ENCODE data around the gene SLC51A. TPM values are rescaled to one million over a fixed set of nuclear protein-coding genes. Genes with fewer than 3 reads are reported as not detected.
A peak's percentile ranks its signal among the peaks of the same experiment; 100 is the strongest.

The SLC51A gene
- total and polyA plus RNA-seq, 2 donors (not counting 3 experiments of a cell fraction or from before 2014, with no cell fraction given), result not detected

DNA sequence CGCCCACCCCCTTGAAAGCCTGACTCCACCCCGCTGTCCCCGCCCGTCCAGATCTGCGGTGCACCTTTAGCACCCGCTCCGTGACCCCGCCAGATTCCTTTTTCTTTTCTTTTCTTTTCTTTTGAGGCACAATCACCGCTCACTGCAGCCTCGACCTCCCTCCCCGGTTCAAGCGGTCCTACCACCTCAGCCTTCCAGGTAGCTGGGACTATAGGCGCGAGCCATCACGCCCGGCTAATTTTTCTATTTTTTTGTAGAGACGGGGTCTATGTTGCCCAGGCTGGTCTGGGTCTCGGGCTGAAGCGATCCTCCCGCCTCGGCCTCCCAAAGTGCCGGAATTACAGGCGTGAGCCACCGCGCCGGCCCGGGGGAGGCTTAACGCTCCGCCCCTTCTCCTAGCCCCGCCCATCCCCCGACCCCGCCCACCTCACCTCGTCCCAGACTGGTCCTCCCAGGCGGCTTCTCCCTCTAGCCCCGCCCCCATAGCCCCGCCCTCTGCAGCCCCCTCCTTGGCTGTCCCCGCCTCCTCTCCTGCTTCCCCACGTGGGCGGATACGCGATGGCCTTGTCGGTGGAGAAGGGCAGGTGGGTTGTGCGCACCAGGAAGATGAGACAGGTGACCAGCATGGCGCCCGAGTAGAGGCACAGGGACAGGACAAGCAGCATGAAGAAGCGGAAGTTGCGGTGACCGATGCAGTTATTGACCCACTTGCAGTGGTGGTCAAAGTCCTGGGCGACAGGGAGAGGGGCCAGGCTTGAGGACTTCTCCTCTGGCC, 8.3 kb upstream of the SLC51A start:
- Histone ChIP-seq H4K20me1 (replicated peaks; ENCODE audit: control insufficient read depth, extremely low read depth, insufficient read depth, low read length) (no peaks in the 10 kb centered on the region), H3K4me2 (ENCODE audit: insufficient read depth, low read length) (peak overlapping the region; percentile 37), H3K79me2 (ENCODE audit: control insufficient read depth, insufficient read depth, low read length) (no peaks in the 10 kb centered on the region), H3K27me3 (ENCODE audit: control insufficient read depth in 2 of 2, insufficient read depth in 2 of 2, low read length in 2 of 2) (peaks cover 2 to 4% of the 10 kb centered on the region in 2 experiments), H3K9ac (replicated peaks; ENCODE audit: extremely low read depth, insufficient read depth, low read length) (no peak overlapping the region), H3K36me3 (ENCODE audit: control insufficient read depth in 2 of 2, extremely low read depth in 1 of 2, insufficient read depth in 2 of 2, low read length in 2 of 2) (no peaks in the 10 kb centered on the region), H2AFZ (ENCODE audit: low read depth, low read length) (peak overlapping the region; percentile 68), H3K4me1 (ENCODE audit: control insufficient read depth, extremely low read depth, insufficient read depth, low read length) (no peaks in the 10 kb centered on the region), H3K9me3 (replicated peaks; ENCODE audit: control insufficient read depth, insufficient read depth, low read length) (no peaks in the 10 kb centered on the region), H3K9me1 (replicated peaks; ENCODE audit: control insufficient read depth, extremely low read depth, insufficient read depth, low read length) (no peaks in the 10 kb centered on the region), H3K4me3 (replicated peaks in 1 of 3; ENCODE audit: insufficient read depth in 1 of 3, low read depth in 1 of 3, low read length in 3 of 3) (peak overlapping the region in 2 of 3 experiments; percentile 11 to 15), H3K27ac (ENCODE audit: insufficient read depth, low read depth, low read length) (no peak overlapping the region)
- dilution Hi-C loops (cut with MboI; ENCODE audit: extremely low pct_ligation_motif_present, low sequenced_read_pairs) (no loop called here), intact Hi-C loops (cut with micrococcal nuclease) (no loop called here)
- CTCF ChIA-PET, result no interaction called here
- FAIRE-seq (peak; percentile 21), DNase-seq (ENCODE audit: low read depth, low spot score) (no peak)
- no TSS peak for BruUV-seq (replicated peaks)
- TF ChIP-seq FOS (IDR thresholded peaks at IDR 0.05; ENCODE audit: borderline replicate concordance, insufficient read depth, low read length) (no peak), MYC (IDR thresholded peaks at IDR 0.05; ENCODE audit: low read depth, low read length) (no peak), POLR2AphosphoS5 (IDR thresholded peaks at IDR 0.05; ENCODE audit: insufficient read depth, low read depth, low read length) (no peak), GATA2 (IDR thresholded peaks at IDR 0.05; ENCODE audit: insufficient read depth, insufficient read length, low read depth, low read length) (no peak), JUN (IDR thresholded peaks at IDR 0.05; ENCODE audit: borderline replicate concordance, insufficient read depth, insufficient read length, low read depth) (no peak), POLR2A (IDR thresholded peaks at IDR 0.05; ENCODE audit: low read depth, low read length) (no peak), EZH2 (IDR thresholded peaks at IDR 0.05; ENCODE audit: borderline replicate concordance, low read depth, low read length, severe bottlenecking) (no peak)
- TF ChIP-seq, protein P1, sequence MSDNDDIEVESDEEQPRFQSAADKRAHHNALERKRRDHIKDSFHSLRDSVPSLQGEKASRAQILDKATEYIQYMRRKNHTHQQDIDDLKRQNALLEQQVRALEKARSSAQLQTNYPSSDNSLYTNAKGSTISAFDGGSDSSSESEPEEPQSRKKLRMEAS (IDR thresholded peaks at IDR 0.05; ENCODE audit: insufficient read depth, insufficient read length), result no peak
- TF ChIP-seq, protein P2, sequence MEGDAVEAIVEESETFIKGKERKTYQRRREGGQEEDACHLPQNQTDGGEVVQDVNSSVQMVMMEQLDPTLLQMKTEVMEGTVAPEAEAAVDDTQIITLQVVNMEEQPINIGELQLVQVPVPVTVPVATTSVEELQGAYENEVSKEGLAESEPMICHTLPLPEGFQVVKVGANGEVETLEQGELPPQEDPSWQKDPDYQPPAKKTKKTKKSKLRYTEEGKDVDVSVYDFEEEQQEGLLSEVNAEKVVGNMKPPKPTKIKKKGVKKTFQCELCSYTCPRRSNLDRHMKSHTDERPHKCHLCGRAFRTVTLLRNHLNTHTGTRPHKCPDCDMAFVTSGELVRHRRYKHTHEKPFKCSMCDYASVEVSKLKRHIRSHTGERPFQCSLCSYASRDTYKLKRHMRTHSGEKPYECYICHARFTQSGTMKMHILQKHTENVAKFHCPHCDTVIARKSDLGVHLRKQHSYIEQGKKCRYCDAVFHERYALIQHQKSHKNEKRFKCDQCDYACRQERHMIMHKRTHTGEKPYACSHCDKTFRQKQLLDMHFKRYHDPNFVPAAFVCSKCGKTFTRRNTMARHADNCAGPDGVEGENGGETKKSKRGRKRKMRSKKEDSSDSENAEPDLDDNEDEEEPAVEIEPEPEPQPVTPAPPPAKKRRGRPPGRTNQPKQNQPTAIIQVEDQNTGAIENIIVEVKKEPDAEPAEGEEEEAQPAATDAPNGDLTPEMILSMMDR (IDR thresholded peaks at IDR 0.05; ENCODE audit: extremely low read depth in 1 of 2, insufficient read depth in 1 of 2, low read depth in 1 of 2, low read length in 2 of 2), result no peak
- POLR2A ChIA-PET, result no interaction called here

All from endothelial cell of umbilical vein (primary cell).